ENCODE measurements around the gene NPDC1. TPM values are rescaled to one million over a fixed set of nuclear protein-coding genes. Genes with fewer than 3 reads are reported as not detected.

NPDC1 gene
- polyA plus RNA-seq = 1 to 10 TPM in 2 of 3 donors, under 1 TPM in 1; 0.36 to 1.4 (median 1.1) TPM

- peaks cover 0 to 11% of the 10 kb centered on the region in 2 donors for H3K4me1 Mint-ChIP-seq
- peak; percentile 70 to 75 (median 72) for DNase-seq
- no peaks in the 10 kb centered on the region for H3K9me3 Mint-ChIP-seq
- H3K27ac Mint-ChIP-seq = no peak within 1 kb of the TSS
- H3K4me3 Mint-ChIP-seq = peak within 1 kb of the TSS in 2 of 5 donors; percentile 18 to 38
- peaks cover 21 to 29% (median 22%) of the 10 kb centered on the region in 3 donors for H3K27me3 Mint-ChIP-seq (ENCODE audit: low read depth in 3 of 3)
- H3K36me3 Mint-ChIP-seq = no peaks in the 10 kb centered on the region
These were observed at the start of gene NPDC1 for GRCh38 chr9:137046088-137046787. TSS of gene NPDC1 (minus strand) at chr9:137046177. CDS start at chr9:137045989, 188 bp downstream.

GRCh38 chr9:137089232-137089947 is 43.4 kb upstream of the NPDC1 start:
- H3K4me1 Mint-ChIP-seq = peaks cover 21 to 28% of the 10 kb centered on the region in 2 donors

GRCh38 chr9:137088121-137088520 is 42.1 kb upstream of the NPDC1 start:
- Mint-ChIP-seq H3K27me3 (ENCODE audit: low read depth in 3 of 3) (peaks cover 4 to 8% (median 5%) of the 10 kb centered on the region in 3 donors), H3K4me1 (peaks cover 19 to 28% of the 10 kb centered on the region in 2 donors), H3K36me3 (peaks cover 0 to 10% (median 7%) of the 10 kb centered on the region in 3 donors), H3K4me3 (peak overlapping the region; percentile 85 to 89 (median 87)), H3K9me3 (no peaks in the 10 kb centered on the region), H3K27ac (peak overlapping the region; percentile 43 to 96 (median 90))
- no peak for DNase-seq

More at GRCh38 chr9:137089232-137089947, 43.4 kb upstream of the NPDC1 start:
- peak overlapping the region in 4 of 6 donors; percentile 53 to 90 (median 76) for H3K27ac Mint-ChIP-seq
- DNase-seq = no peak
- H3K36me3 Mint-ChIP-seq = peaks cover 0 to 10% (median 10%) of the 10 kb centered on the region in 3 donors
- H3K27me3 Mint-ChIP-seq (ENCODE audit: low read depth in 3 of 3) = peaks cover 4 to 8% (median 5%) of the 10 kb centered on the region in 3 donors
- peak overlapping the region in 2 of 5 donors; percentile 10 to 20 for H3K4me3 Mint-ChIP-seq
- no peaks in the 10 kb centered on the region for H3K9me3 Mint-ChIP-seq

GRCh38 chr9:137087409-137087925 is 41.5 kb upstream of the NPDC1 start:
- peak overlapping the region; percentile 85 to 89 (median 87) for H3K4me3 Mint-ChIP-seq
- no peak for DNase-seq
- no peaks in the 10 kb centered on the region for H3K9me3 Mint-ChIP-seq
- H3K27me3 Mint-ChIP-seq (ENCODE audit: low read depth in 3 of 3) = peaks cover 4 to 8% (median 5%) of the 10 kb centered on the region in 3 donors
- H3K4me1 Mint-ChIP-seq = peaks cover 19 to 28% of the 10 kb centered on the region in 2 donors
- peaks cover 0 to 8% (median 5%) of the 10 kb centered on the region in 3 donors for H3K36me3 Mint-ChIP-seq
- H3K27ac Mint-ChIP-seq = peak overlapping the region; percentile 43 to 96 (median 90)

- H3K27me3 Mint-ChIP-seq (ENCODE audit: low read depth in 3 of 3) = peaks cover 4 to 8% (median 5%) of the 10 kb centered on the region in 3 donors
- peak; percentile 98 to 99 (median 99) for DNase-seq
- peak within 1 kb of the TSS; percentile 85 to 91 (median 89) for H3K4me3 Mint-ChIP-seq
- no peaks in the 10 kb centered on the region for H3K9me3 Mint-ChIP-seq
- H3K4me1 Mint-ChIP-seq = peaks cover 19 to 28% of the 10 kb centered on the region in 2 donors
- peaks cover 0 to 7% (median 4%) of the 10 kb centered on the region in 3 donors for H3K36me3 Mint-ChIP-seq
- peak within 1 kb of the TSS; percentile 90 to 96 (median 93) for H3K27ac Mint-ChIP-seq
These were observed 40.8 kb upstream of the NPDC1 start, which contains the start of gene MAN1B1 for GRCh38 chr9:137086531-137087408. TSS of gene MAN1B1 (plus strand) at chr9:137086985. CDS start at chr9:137087000, 15 bp downstream.

GRCh38 chr9:137085920-137086530 is 40.0 kb upstream of the NPDC1 start:
- Mint-ChIP-seq H3K4me1 (peaks cover 19 to 28% of the 10 kb centered on the region in 2 donors), H3K27ac (peak overlapping the region; percentile 87 to 94 (median 93)), H3K4me3 (peak overlapping the region; percentile 84 to 91 (median 89)), H3K27me3 (ENCODE audit: low read depth in 3 of 3) (peaks cover 4 to 8% (median 5%) of the 10 kb centered on the region in 3 donors), H3K36me3 (peaks cover 0 to 5% (median 4%) of the 10 kb centered on the region in 3 donors), H3K9me3 (no peaks in the 10 kb centered on the region)
- DNase-seq = peak in 1 of 3 donors; percentile 28

GRCh38 chr9:137084526-137084925 is 38.5 kb upstream of the NPDC1 start:
- peaks cover 22 to 27% of the 10 kb centered on the region in 2 donors for H3K4me1 Mint-ChIP-seq
- peaks cover 0 to 4% (median 4%) of the 10 kb centered on the region in 3 donors for H3K36me3 Mint-ChIP-seq
- no peak overlapping the region for H3K4me3 Mint-ChIP-seq
- no peak overlapping the region for H3K27ac Mint-ChIP-seq
- no peaks in the 10 kb centered on the region for H3K9me3 Mint-ChIP-seq
- H3K27me3 Mint-ChIP-seq (ENCODE audit: low read depth in 3 of 3) = peaks cover 4 to 8% (median 5%) of the 10 kb centered on the region in 3 donors
- no peak for DNase-seq

GRCh38 chr9:137083394-137084004 is 37.5 kb upstream of the NPDC1 start:
- peaks cover 17 to 21% of the 10 kb centered on the region in 2 donors for H3K4me1 Mint-ChIP-seq
- no peak overlapping the region for H3K27ac Mint-ChIP-seq
- no peaks in the 10 kb centered on the region for H3K36me3 Mint-ChIP-seq
- no peak overlapping the region for H3K4me3 Mint-ChIP-seq
- H3K27me3 Mint-ChIP-seq (ENCODE audit: low read depth in 3 of 3) = peaks cover 4 to 5% (median 5%) of the 10 kb centered on the region in 3 donors
- no peaks in the 10 kb centered on the region for H3K9me3 Mint-ChIP-seq
- DNase-seq = no peak

GRCh38 chr9:137082925-137083290 is 36.9 kb upstream of the NPDC1 start:
- Mint-ChIP-seq H3K4me1 (peaks cover 13 to 15% of the 10 kb centered on the region in 2 donors), H3K4me3 (no peak overlapping the region), H3K27me3 (ENCODE audit: low read depth in 3 of 3) (peaks cover 4 to 5% (median 4%) of the 10 kb centered on the region in 3 donors), H3K9me3 (no peaks in the 10 kb centered on the region), H3K36me3 (no peaks in the 10 kb centered on the region), H3K27ac (no peak overlapping the region)
- no peak for DNase-seq

- peaks cover 8 to 10% of the 10 kb centered on the region in 2 donors for H3K4me1 Mint-ChIP-seq
- H3K27me3 Mint-ChIP-seq (ENCODE audit: low read depth in 3 of 3) = peaks cover 4 to 5% (median 4%) of the 10 kb centered on the region in 3 donors
- H3K27ac Mint-ChIP-seq = no peak overlapping the region
- H3K9me3 Mint-ChIP-seq = no peaks in the 10 kb centered on the region
- H3K4me3 Mint-ChIP-seq = no peak overlapping the region
- DNase-seq = no peak
- H3K36me3 Mint-ChIP-seq = no peaks in the 10 kb centered on the region
These were observed 36.4 kb upstream of the NPDC1 start for GRCh38 chr9:137082222-137082924.

GRCh38 chr9:137080260-137081122 is 34.5 kb upstream of the NPDC1 start:
- DNase-seq = no peak
- H3K27me3 Mint-ChIP-seq (ENCODE audit: low read depth in 3 of 3) = peaks cover 0 to 2% (median 0%) of the 10 kb centered on the region in 3 donors
- peak overlapping the region in 1 of 5 donors; percentile 38 for H3K4me3 Mint-ChIP-seq
- H3K27ac Mint-ChIP-seq = no peak overlapping the region
- no peaks in the 10 kb centered on the region for H3K36me3 Mint-ChIP-seq
- peaks cover 2 to 4% of the 10 kb centered on the region in 2 donors for H3K4me1 Mint-ChIP-seq
- no peaks in the 10 kb centered on the region for H3K9me3 Mint-ChIP-seq

All from immature natural killer cell (primary cell).